ENCODE measurements around the gene GAGE12D. TPM values are rescaled to one million over a fixed set of nuclear protein-coding genes. Genes with fewer than 3 reads are reported as not detected.

The GAGE12D gene
- total RNA-seq, 1 donor from 2014 or later, result not detected

Small RNA genes lying within 50 kb of the gene (small RNA-seq; reads per million reads assigned to genes)
- not detected for gene GAGE12B

Other genes with a start within 250 kb of the GAGE12D start
- gene GAGE10, start 238.1 kb upstream of the GAGE12D start, total RNA-seq, result not detected
- not detected for gene GAGE12J, start 219.7 kb upstream of the GAGE12D start, total RNA-seq
- gene GAGE13, start 210.2 kb upstream of the GAGE12D start, total RNA-seq, result not detected
- not detected for gene GAGE12C, start 9.6 kb upstream of the GAGE12D start, total RNA-seq
- gene GAGE12E, start 9.6 kb downstream of the GAGE12D start, total RNA-seq, result not detected
- not detected for gene GAGE12F, start 19.1 kb downstream of the GAGE12D start, total RNA-seq
- gene GAGE12G, start 28.7 kb downstream of the GAGE12D start, total RNA-seq, result not detected
- gene GAGE12H, start 38.2 kb downstream of the GAGE12D start, total RNA-seq, result not detected
- gene GAGE2A, start 47.8 kb downstream of the GAGE12D start, total RNA-seq, result not detected
- not detected for gene GAGE1, start 57.3 kb downstream of the GAGE12D start, total RNA-seq
- gene PAGE1, start 154.3 kb downstream of the GAGE12D start, total RNA-seq, result not detected

Data from vagina (tissue), 1 donor.